Epithelial cell of esophagus (primary cell): ENCODE results near the gene ACKR3.

Source experiments
- DNase-seq: peaks from one replicate; pipeline ENCODE4 v3.0.0; 2010; ENCODE audit warnings: low read depth
- H3K4me3 ChIP-seq: 2 replicates; pipeline ENCODE4 v1.5.1; 2011; ENCODE audit warnings: mild to moderate bottlenecking, low read length, control low read depth
- TF ChIP-seq, protein P1 (sequence below): IDR thresholded peaks from 2 replicates; pipeline ENCODE4 v1.5.1; 2011; ENCODE audit warnings: low read depth, mild to moderate bottlenecking, low read length, control low read depth, inconsistent platforms; ENCODE audit not compliant: insufficient read depth; ENCODE audit errors: missing control alignments

ACKR3 gene

DNA sequence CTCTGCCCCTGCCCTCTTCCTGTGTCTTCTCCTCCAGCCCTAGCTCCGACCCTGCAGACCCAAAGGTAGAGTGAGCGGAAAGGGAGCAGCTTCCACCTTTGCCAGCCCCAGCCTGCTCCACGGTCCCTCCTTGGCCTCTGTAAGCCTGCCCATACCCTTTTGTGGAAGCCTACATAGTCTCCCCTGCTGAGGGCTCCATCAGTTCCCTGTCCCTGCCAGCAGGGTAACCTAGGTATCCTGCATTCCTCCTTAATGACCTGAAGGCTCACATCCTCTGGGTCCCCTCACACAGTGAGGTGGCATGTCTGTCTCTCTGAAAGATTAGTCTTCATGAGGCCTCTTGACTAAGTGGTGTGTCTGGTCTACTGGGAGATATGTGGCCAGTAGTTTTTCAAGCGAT is 20.5 kb upstream of the ACKR3 start:
- TF ChIP-seq, protein P1, sequence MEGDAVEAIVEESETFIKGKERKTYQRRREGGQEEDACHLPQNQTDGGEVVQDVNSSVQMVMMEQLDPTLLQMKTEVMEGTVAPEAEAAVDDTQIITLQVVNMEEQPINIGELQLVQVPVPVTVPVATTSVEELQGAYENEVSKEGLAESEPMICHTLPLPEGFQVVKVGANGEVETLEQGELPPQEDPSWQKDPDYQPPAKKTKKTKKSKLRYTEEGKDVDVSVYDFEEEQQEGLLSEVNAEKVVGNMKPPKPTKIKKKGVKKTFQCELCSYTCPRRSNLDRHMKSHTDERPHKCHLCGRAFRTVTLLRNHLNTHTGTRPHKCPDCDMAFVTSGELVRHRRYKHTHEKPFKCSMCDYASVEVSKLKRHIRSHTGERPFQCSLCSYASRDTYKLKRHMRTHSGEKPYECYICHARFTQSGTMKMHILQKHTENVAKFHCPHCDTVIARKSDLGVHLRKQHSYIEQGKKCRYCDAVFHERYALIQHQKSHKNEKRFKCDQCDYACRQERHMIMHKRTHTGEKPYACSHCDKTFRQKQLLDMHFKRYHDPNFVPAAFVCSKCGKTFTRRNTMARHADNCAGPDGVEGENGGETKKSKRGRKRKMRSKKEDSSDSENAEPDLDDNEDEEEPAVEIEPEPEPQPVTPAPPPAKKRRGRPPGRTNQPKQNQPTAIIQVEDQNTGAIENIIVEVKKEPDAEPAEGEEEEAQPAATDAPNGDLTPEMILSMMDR: no peak
- H3K4me3 ChIP-seq: no peak overlapping the region
- DNase-seq: no peak

DNA sequence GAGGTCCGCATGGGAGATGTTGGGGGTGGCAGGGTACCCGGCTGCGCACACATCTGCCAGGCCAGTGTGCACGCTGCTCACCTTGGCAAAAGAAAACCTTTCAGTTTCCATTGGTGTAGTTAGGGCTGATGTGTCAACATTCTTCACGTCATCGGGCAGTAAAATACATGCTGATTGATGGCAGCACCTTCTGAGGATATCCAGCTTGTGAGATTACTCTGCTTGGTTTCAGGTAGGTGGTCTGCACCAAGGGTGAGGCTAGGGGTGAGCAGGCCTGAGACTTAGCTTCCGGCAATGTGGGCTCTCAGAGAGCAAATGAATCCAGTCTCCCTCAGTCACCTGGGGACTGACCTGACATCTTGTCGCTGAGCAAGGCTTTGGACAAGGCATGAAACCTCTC is 19.3 kb upstream of the ACKR3 start:
- DNase-seq: no peak
- no peak overlapping the region for H3K4me3 ChIP-seq
- TF ChIP-seq, protein P1: no peak

DNA sequence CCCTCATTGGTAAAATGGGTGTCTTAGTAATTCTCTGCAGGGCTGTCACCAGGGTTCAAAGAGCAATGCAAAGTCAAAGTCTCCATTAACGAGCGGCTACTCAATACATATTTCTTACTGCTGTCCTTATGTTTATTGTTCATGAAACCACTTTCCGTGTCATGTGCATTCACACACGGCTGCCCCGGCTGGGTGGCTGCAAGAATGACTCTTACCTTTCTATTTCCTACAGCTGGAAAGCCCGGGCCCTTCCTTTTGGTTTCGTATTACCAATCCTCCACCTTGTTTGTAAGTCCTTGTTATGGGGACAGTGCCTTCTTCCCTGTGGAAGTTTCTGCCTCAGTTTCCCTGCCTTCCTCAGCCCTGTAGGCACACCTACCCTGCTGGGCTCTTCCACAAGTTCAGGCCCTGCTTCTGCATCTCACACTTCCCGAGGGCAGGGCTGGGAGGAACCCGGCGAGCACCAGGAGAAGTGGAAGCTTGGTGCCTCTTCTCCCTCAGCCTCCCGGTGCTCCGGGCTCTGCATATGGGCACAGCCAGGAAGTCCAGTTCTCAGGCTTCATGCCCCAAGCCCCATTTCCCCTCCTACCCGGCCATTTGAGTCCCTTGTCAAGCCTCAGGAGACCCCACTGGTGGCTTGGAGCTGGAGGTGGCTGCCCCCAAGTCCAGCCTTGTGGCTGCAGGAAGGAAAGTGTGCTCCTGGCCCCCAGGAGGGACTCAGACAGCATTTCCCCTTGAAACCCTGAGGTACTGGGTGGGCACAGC is 18.7 kb upstream of the ACKR3 start:
- TF ChIP-seq, protein P1: no peak
- DNase-seq: no peak
- H3K4me3 ChIP-seq: no peak overlapping the region

- TF ChIP-seq, protein P1: no peak
- H3K4me3 ChIP-seq: no peak overlapping the region
- DNase-seq: no peak
Observed at GRCh38 chr2:236551471-236552211, 18.0 kb upstream of the ACKR3 start.

DNA sequence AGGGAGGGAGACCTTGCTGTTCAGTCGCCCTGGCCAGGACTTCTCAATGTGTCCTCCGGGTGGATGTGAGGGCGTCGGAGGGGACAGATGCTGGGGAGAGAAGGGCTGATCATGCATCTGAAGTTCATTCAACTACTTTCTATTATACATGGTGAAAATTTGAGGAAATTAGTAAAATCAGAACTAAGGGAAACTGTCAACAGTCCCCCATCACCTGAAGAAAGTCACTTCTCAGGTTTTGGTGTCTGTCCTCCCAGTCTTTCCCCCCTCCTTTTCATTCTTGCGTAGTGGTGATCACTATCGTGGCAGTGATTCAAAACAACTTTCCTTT is 17.4 kb upstream of the ACKR3 start:
- TF ChIP-seq, protein P1: no peak
- no peak overlapping the region for H3K4me3 ChIP-seq
- DNase-seq: no peak

GRCh38 chr2:236552581-236553363 is 16.9 kb upstream of the ACKR3 start:
- H3K4me3 ChIP-seq: no peak overlapping the region
- TF ChIP-seq, protein P1: no peak
- no peak for DNase-seq
